ENCODE data around the gene CCDC59.

The CCDC59 gene

GRCh38 chr12:82319276-82319675, 38.9 kb downstream of the CCDC59 start:
- no peak for DNase-seq (ENCODE audit: low read depth, low spot score)

- DNase-seq (ENCODE audit: low read depth, low spot score) = no peak
Observed at GRCh38 chr12:82314406-82314892, 43.7 kb downstream of the CCDC59 start.
